HG02571 (cell line): Measurements from ENCODE around the gene LINC00305.

Source experiments
- ATAC-seq: cut with Tn5 transposase; IDR thresholded peaks from one replicate; pipeline ENCODE4 v1.9.1; 2021; ENCODE audit warnings: mild to moderate bottlenecking, moderate library complexity; ENCODE audit not compliant: unreplicated experiment

Gene LINC00305

DNA sequence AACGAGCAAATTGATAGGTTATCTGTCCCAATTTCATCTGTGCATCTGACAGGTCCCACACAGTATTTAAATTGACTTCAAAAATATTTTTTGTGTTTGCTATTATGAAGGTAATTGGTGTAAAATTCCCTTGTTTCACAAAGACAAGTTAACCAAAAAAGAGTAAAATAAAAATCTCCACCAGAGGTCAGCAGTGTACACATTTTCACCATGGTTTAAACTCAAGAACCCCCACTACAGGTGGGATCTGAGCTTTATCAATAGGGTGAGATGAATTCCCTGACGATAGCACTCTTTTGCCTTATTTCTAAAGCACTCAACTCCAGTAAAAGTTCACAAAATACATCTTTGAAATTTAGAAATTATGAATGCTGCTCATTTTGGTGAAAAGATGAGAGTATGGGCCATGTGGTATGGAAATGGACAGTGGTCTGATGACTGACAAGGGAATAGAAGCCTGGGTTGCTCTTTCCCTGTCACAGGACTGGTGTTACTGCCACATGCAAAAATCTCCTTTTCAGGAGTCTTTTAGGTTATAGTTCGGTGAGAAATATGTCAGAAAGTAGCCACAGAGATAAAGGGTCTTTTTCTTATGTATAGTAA lies 111.0 kb downstream of the LINC00305 start:
- ATAC-seq: peak; percentile 51

DNA sequence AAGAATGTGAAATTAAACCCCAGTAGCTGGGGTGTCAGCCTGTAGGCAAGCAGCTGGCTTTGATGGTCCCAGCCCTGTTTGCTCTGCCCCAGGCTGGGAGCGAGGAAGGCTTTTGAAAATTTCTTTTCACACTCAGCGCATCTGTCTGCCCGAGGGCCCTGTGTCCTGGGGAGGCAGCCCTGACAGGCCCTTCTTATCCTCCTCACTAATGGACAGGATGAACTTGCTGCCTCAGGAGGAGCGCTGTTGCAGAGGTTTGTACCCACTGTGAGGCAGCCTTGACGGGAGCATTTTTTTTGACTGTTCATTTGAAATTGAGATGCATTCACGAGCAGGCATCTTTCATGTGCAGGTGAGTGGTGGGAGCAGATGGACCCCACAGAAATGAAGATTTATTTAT lies 116.6 kb downstream of the LINC00305 start:
- no peak for ATAC-seq

DNA sequence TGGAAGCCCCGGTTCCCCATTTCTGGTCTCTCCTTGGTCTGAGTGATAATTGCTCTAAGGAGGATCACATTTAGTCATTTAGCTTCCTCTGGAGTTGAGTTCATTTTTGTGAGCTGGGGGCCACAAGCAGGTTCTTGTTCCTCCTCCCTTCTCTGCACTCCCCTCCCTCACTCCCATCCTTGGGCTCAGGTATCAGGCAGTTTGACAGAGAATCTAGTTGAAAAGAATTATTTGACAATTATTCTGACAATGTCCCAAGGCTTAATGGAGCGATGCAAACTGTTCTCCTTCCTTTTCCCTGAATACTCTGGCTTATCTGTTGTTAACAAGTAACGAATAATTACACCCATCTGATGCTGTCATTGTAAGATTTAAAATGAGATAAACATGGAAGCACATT lies 117.5 kb downstream of the LINC00305 start:
- ATAC-seq: no peak
